Esophagus muscularis mucosa (tissue), 3 donors: ENCODE data around the gene ZC2HC1B.

Experiments
- POLR2A ChIP-seq: fragments of 450-650 bp; IDR thresholded peaks from one replicate; pipeline ENCODE4 v1.6.1; 2017; ENCODE audit warnings: antibody characterized with exemption, moderate library complexity, mild to moderate bottlenecking, low read depth
- POLR2AphosphoS5 ChIP-seq, 2 donors: sonication (generic); formaldehyde crosslinking; IDR thresholded peaks; one replicate each; pipeline ENCODE4 v1.6.1; 2017; ENCODE audit warnings: antibody characterized with exemption in 2 of 2
- TF ChIP-seq, protein P1 (sequence below), 3 experiments: fragments of 200-600 bp in 2 of 3; fragments of 450-650 bp in 1 of 3; sonication (generic) in 2 of 3; IDR thresholded peaks; one replicate each; pipeline ENCODE4 v1.5.1; 2017 to 2019; ENCODE audit warnings: antibody characterized with exemption in 3 of 3, mild to moderate bottlenecking in 2 of 3, moderate library complexity in 1 of 3

- TF ChIP-seq, protein P1, sequence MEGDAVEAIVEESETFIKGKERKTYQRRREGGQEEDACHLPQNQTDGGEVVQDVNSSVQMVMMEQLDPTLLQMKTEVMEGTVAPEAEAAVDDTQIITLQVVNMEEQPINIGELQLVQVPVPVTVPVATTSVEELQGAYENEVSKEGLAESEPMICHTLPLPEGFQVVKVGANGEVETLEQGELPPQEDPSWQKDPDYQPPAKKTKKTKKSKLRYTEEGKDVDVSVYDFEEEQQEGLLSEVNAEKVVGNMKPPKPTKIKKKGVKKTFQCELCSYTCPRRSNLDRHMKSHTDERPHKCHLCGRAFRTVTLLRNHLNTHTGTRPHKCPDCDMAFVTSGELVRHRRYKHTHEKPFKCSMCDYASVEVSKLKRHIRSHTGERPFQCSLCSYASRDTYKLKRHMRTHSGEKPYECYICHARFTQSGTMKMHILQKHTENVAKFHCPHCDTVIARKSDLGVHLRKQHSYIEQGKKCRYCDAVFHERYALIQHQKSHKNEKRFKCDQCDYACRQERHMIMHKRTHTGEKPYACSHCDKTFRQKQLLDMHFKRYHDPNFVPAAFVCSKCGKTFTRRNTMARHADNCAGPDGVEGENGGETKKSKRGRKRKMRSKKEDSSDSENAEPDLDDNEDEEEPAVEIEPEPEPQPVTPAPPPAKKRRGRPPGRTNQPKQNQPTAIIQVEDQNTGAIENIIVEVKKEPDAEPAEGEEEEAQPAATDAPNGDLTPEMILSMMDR (IDR thresholded peaks at IDR 0.05): no peak
- TF ChIP-seq POLR2A: no peak
- TF ChIP-seq POLR2AphosphoS5 (IDR thresholded peaks at IDR 0.05): no peak
Observed at GRCh38 chr6:143928853-143929252, 64.6 kb downstream of the ZC2HC1B start.
